NOMO-1 treated with DMSO at 0.1 percent for 48 hours (cell line): ENCODE measurements around the gene PALS1.

Experiments
- DNase-seq: peaks from one replicate; lab custom pipeline; 2025; ENCODE audit not compliant: unreplicated experiment; lab: John Stamatoyannopoulos, UW

PALS1 gene

DNA sequence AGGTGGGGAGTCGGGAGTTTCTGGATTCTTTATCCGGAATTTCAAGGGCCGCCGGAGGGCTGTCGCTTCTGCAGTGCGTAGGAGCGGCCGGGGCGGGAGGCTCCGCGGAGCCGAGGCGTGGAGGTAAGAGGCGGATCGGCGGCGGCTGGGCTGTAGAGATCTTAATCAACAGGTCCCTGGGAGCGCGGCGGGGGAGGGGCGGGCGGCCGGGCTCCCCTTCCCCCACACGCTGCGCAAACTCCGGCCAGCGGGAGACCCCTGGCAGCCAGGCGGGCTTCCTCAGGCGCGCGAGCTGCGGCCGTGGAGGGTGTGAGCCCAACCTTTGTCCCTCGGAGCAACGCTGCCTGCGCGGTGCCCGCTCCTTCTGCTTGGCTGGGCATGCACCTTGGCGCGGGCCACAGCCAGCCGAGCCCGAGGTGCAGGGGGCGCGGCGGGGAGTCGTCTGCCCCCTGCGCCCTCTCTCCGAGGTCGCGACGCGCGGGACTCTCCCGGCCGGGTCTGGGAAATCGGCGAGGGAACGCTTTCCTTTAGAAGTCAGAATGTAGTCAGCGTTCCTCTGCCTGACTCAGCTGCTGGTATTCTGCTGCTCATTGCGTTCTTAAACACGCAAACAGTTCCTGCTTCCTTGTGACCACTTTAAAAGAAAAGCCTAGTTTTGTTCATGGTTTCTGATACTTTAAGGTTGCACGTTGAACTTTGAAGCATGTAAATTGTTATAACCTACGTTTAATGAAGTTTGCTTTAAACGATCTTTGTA lies at the start of gene PALS1:
Gene PALS1 (plus strand): TSS at position 25 of the 757 bp plus-strand sequence. CDS start 37,736 bp downstream, outside the sequence.
- peak; percentile 66 for DNase-seq

DNA sequence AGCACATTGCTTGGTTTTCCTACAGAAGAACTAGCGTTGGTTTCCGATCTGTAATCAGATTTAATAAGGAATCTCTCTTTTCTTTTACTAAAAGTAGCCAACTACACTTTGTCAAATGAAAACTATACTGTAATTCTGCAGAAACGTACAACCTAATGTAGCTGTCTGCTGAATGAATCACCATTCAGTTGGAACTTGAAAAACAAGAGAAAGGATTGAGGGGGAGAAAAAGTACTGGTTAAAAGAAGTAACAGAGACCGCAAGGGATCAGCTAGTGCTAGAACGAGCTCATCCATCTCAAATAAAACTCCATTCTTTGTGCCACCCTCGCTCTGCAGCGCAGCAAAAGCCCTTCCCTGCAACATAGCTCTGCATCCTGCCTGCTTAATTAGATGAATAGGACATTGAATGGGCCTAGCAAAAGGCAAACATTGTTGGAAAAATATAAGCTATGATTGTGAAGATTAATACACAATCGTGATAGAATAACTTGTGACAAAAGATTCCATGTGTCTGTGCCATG lies 49.4 kb upstream of the PALS1 start:
- DNase-seq: no peak

DNA sequence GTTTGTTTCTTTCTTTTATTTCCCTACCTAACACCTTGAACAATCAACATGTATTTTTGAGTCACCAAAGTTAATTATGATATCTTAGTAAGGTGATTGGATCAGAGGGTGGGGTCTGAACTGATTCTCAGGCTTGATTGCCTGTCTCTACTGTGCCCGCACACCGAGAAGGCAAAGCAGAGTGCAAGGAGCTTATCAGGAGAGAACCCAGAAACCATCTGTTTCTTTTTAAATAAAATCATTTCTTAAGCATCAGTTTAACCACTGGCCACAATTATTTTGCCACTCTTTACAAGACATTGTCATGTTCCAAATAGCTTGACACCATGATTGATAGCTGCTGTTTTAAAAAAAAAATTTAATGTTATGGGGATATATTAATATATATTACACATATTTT lies 48.9 kb upstream of the PALS1 start:
- no peak for DNase-seq

DNA sequence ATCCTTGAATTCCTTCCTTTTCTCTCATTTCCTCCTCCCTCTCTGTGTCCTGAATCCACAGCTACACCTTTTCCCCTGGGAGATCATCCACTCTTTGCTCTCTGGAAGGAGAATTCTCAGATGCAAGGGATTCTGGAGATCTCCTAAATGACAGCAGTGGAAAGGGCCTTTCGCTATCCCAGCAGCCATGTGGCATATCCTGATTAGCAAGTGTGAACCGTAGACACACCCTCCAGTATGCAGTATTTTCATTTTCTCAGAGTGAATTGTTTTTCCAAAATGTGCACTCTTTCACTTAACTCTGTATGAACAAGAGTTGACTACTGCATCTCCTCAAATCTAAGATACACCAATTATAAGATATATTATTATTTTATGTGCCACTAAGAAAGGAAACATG lies 46.0 kb upstream of the PALS1 start:
- no peak for DNase-seq

DNA sequence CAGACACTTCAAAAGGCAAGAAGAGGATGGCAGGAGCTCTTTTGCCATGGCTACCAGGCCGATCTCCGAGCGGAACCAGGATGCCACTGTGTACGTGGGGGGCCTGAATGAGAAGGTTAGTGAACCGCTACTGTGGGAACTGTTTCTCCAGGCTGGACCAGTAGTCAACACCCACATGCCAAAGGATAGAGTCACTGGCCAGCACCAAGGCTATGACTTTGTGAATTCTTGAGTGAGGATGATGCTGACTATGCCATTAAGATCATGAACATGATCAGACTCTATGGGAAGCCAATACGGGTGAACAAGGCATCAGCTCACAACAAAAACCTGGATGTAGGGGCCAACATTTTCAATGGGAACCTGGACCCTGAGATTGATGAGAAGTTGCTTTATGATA lies 42.2 kb upstream of the PALS1 start:
- DNase-seq: no peak

DNA sequence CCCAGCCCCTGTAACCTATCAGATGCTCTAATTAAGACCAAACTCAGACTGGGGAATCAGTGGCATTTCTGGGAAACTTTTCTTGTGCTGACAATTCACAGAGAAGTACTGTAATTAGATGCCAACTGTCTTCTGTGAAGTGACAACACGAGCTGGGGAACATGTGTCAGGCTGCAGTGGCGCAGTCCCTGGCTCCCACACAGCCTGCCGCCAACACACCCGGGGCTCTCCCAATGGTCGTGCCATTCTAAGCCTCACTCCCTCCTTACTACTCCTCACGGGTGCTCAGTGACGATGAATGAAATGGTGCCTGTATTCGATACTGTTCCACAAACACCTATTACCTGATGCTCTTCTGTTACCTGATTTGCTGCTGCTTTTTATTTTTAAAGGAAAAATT lies 33.4 kb upstream of the PALS1 start:
- DNase-seq: no peak

DNA sequence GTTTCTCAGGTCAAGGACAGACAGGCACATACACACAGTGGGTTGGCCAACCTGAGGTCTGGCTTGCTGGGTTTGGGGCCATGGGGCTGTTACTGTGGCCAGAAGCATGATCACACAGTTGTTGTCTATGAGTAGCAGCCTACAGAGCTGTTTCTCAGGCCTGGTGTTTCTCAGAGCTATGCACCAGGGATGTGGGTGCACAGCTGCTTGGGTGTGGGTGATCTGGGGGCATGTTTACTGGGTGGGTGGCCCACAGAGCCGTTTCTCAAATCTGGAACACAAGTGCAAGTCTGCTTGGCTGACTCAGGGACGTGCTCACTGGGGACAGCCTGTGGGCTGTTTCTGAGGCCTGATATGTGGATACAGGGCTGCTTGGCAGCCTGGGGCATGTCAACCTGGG lies 23.1 kb upstream of the PALS1 start:
- DNase-seq: no peak

DNA sequence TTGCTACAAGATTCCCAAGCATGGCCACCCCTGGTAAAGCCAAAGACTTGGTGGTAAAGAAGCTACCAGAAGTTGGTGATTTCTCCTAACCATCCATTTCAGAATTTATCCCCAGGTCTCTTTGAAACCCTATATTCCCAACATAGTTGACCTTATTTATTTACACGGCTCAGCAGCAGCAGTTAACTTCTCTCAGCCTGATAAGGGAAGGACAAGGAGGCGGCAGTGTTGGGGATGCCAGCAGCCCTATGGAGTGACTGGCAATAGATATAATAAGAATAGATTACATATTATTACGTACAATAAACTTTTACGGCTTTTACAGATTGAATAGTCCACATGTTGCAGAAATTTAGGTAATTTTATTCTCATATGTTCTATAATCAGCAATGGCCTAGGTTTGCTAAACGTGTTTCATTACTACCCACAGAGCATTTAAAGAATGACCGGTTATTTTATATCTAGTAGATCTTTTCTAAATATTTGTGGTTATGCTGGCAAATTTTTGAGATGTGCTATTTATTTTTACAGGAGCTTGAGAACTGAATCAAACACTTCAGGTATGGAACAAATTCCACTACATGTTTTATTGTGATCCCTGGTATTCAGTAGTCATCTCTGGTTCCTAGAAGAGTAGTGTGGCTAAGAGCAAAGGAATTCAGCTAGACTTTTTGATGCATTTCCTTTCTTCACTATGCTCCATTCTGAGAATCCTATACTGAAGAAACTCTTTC lies 19.8 kb upstream of the PALS1 start:
- no peak for DNase-seq

DNA sequence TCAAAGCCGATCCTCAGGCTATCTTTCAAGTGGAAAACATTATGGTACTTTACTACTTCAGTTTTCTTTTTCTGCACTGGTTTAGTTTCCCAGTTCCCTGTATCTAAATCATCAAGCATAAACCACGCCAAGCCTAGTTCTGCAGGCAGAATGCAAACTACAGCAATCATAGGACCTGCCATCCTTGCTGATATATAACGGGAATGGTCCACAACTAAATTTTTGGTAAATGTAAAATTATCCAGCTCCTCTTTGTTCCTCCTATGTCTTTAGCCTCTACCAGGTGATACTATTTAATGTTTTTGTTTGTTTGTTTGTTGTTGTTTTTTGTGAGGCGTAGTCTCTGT lies 19.3 kb upstream of the PALS1 start:
- DNase-seq: no peak

DNA sequence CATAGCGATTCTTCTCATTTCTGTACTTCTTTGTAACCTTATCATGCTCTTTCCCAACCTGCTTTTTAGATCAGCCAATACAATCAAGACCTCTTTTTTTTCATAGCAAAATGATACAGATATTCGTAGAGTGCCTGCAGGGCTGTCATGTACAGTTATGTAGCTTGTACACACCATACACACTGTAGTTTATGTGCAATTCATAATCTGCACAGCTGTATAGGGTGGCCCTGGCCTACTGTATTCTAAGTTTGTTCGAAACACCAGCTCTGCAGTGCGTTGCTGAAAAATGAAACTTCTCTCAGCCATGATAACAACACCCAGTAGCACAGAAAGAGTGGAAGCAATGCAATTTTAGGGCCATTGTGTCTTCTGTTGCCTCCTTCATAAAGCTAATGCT lies 15.7 kb upstream of the PALS1 start:
- no peak for DNase-seq

DNA sequence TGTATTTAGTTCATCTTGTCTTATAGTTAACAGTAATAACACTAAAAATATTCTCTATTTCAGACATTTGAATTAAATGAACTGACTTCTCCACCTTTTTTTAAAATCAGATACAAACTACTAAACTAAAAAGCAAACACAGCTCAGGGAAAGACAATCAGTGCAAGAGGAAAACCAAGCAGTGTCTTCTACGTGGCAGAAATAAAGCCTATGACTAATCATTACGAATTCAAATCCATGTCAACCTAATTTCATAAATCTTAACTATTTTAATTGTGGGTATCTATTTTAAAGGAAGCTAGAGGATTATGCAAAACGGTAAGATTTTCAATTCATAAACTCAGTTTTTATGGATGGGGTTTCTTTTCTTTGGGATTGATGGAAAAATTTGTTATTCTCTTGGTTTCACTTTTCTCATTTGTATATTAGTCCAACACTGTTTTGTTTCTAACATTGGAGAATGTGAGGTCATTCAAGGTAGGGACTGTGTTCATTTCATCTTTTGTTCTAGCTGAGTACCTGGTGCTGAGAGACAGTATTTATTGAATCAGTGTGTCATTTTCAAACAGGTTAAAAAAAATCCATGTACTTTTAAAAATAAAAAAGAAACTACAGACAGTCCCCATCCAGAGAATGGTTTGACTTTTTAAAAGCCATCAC lies 12.8 kb upstream of the PALS1 start:
- DNase-seq: no peak

DNA sequence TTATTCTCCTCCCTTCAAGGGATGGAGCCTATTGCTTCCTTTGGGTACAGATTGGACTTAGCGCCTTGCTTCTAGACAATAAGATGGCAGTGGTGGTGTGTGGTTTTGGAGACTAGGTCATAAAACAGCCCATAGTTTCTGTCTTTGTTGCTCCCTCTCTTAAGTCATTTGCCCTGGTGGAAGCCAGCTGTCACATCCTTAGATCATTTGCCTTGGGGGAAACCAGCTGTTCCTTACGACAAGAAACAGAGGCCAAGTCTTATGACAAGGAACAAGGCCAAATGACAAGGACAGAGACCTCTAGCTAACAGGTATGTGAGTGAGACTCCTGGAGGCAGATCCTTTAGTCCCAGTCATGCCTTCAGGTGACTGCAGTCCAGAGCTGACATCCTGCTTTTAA lies 9.2 kb upstream of the PALS1 start:
- DNase-seq: no peak

DNA sequence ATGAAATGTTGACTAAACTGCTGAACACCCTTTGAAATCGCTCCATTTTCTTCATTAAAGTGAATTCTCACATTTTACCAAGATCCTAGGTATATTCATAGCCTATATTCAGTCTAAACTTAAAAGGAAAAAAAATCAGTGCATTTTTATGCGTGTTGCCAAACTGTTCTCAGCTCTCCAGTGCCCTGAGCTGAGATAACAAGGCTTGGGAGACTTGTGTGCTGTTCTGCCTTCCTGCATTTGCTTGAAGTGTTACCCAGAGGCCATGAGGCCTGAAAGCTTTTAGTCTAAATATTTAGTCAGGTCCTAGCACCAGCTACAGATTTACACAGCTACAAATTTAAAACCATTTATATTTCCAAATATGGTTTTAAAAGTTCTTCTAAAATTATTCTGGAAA lies 8.6 kb upstream of the PALS1 start:
- no peak for DNase-seq

DNA sequence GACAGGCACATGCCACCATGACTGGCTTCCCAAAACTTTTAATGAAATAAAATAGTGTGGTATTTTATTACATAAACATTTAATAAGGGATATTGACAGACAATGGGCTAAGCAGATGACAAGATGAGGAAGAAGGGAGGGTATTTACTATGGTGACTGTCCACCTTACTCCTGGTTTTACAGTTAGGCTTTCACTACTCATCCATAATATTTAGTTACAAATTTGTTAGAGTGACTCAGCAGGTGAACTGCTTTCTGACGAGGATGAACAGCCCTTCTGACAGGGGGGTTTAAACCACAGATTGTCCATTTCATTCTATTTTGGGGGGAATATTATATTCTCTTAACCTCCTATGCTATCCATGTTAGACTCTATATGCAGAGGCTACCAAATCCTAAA lies 3.6 kb upstream of the PALS1 start:
- no peak for DNase-seq

DNA sequence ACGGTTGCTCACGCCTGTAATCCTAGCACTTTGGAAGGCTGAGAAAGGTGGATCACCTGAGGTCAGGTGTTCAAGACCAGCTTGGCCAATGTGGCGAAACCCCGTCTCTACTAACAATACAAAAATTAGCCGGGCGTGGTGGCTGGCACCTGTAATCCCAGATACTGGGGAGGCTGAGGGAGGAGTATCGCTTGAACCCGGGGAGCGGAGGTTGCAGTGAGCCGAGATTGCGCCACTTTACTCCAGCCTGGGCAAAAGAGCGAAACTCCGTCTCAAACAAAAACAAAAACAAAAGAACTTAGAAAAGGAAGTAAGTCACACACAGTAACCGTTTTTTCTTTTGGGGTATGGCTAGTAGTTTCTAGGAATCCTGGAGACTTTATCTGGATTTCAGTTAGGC lies 1.7 kb upstream of the PALS1 start:
- peak; percentile 19 for DNase-seq

DNA sequence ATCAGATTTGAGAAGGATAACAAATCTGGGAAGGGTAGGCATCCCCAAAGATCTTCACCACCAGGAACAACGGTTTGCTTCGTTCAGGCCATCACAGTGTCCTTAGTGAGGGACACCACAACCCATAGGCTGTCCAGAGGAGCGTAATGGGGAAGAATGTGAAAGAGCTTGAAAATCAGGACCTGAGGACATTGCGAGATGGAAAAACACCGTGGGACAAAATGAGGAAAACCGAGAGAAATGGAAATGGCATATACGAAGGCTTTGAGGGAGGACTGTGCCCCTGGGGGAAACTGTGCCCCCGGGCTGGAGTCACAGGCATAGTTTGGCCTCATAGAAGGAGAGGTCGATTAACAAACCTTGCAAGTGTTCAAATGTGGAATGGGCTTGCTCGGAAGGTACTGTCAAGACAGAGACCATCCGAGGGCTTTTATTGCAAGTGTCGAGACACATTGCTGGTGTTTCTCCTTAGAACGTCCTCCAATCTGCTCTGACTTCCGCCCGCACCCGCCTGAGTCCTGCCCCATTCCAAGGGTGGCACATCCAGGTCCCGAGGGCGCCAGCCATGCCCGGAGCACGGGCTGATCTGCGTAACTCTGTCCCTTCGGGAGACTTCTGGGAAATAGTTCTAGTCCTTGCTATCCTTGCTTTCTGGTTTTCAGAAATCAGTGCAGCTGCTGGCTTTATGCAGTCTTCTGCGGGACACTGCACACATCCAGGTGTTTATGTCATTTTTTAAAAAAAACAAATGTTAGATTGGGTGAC lies 885 bp upstream of the PALS1 start:
- peak; percentile 20 for DNase-seq

DNA sequence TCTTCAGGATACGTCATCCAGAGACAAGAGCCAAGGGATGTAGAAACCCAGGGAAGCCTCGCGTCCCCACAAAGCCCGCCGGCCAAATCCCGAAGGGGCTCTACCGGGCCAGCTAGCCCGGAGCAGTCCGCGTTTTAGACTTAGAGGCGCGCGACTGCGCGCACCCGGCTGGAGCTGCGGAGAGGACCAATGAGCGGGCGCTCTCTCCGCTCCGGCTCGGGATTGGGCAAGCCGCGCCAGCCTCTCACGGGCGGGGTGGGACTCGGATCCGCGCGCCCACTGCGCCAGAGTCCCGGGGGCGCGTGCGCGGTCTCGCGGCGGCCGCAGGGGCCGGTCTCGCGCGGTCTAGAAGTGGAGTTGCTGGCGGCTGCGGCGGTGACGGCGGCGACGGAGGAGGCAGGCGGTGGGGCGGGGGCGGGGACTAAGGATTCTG lies 241 bp upstream of the PALS1 start:
- DNase-seq: peak; percentile 93

DNA sequence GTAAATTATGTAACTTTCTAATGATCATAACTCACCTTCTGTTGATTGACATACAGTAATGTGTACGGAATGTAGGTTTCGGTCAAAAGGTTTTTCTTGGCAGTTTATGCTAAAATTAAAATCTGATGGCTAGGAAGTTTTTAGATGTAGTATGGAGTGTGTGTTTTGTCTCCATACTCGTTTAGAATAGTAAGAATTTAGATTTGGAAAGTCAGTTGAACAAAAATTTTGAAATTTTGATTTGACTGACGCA lies 859 bp downstream of the PALS1 start:
- DNase-seq: no peak

DNA sequence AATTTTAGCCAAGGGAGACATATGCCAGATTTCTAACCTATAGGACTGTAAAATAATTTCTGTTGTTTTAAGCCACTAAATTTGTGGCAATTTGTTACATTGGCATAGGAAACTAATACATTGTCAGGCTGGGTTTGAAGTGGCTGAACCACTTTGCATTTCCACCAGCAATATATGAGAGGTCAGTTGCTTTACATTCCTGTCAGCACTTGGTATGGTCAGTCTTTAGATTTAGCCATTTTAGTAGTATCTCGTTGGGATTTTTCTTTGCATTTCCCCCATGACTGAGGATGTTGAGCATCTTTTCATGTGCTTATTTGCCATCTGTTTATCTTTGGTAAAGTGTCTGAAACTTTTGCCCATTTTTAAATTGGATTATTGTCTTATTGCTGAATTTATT lies 3.9 kb downstream of the PALS1 start:
- DNase-seq: no peak

DNA sequence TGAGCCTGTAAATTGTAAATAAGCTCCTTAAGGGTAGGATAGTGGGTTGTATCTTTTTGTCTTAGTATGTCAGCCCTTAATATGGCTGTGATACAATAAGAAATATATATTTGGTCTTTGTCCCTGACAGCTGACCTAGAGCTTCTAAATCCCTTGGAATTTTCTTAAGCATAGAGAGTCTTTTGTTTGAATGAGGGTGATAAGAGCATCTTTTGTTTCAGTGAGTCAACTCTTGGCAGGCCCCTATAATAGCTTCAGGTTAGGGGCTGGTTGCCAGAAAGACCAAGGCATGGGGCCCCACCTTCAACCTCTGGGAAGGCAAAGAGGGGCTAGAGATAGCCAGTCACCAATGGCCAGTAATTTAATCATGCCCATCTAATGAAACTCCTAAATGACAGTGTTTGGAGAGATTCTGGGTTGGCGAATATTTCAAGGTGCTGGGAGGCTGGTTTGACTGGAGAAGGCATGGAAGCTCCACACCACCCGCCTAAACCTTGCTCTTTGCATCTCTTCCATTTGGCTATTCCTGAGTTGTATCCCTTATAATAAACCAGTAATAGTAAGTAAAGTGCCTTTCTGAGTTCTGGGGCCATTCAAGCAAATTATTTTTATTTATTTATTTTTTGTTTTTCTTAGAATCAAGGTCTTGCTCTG lies 10.5 kb downstream of the PALS1 start:
- DNase-seq: no peak

DNA sequence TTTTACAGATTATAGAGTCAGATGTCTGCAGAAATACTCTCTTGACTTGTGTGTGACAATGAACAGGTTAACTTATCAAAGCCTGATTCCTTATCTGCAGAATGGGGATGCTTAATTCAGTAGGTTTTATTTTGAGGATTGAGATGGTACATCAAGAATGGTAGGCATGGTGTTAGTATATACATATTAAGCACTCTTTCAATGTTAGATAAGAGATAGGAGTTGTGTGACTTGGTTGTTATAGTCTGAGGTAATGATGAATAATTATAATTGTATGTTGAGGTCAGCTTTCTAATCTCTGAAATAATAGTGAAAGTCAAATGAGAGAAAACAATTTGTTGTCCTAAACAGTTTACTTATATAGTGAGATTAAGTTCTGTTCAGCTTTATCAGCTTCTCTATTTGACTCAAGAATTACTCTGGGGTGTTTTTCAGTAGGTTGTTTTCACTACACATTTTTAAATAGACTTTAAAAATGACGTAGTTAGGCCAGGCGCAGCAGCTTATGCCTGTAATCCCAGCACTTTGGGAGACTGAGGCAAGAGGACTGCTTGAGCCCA lies 11.9 kb downstream of the PALS1 start:
- no peak for DNase-seq
